Endothelial cell of umbilical vein (primary cell): Measurements from ENCODE around the gene ETV4.

Source experiments
- EZH2 ChIP-seq: IDR thresholded peaks from 2 replicates; pipeline ENCODE4 v1.6.1; 2012; ENCODE audit warnings: borderline replicate concordance, low read depth, mild to moderate bottlenecking, moderate library complexity, low read length, inconsistent platforms; ENCODE audit not compliant: severe bottlenecking
- GATA2 ChIP-seq: IDR thresholded peaks from 2 replicates; pipeline ENCODE4 v1.7.0; 2011; ENCODE audit warnings: low read depth, mild to moderate bottlenecking, moderate library complexity, mixed read lengths, low read length; ENCODE audit not compliant: insufficient read length, insufficient read depth
- JUN ChIP-seq: IDR thresholded peaks from 2 replicates; pipeline ENCODE4 v1.6.1; 2011; ENCODE audit warnings: borderline replicate concordance, low read depth; ENCODE audit not compliant: insufficient read length, insufficient read depth
- MYC ChIP-seq: IDR thresholded peaks from one replicate; pipeline ENCODE4 v1.6.1; 2011; ENCODE audit warnings: mild to moderate bottlenecking, low read depth, low read length
- POLR2A ChIP-seq: IDR thresholded peaks from 2 replicates; pipeline ENCODE4 v1.6.1; 2012; ENCODE audit warnings: low read depth, mild to moderate bottlenecking, control low read depth, low read length
- POLR2AphosphoS5 ChIP-seq: IDR thresholded peaks from 2 replicates; pipeline ENCODE4 v1.6.1; 2012; ENCODE audit warnings: low read depth, mild to moderate bottlenecking, control low read depth, low read length, moderate library complexity; ENCODE audit not compliant: insufficient read depth
- TF ChIP-seq, protein P1 (sequence below), 2 donors: IDR thresholded peaks; 1 replicate in 1 of 2; 2 replicates in 1 of 2; pipeline ENCODE4 v1.5.1; 2011; ENCODE audit warnings: low read length in 2 of 2, mild to moderate bottlenecking in 2 of 2, moderate library complexity in 2 of 2, control low read depth in 1 of 2, inconsistent platforms in 1 of 2, low read depth in 1 of 2; ENCODE audit not compliant: insufficient read depth in 1 of 2; ENCODE audit errors: extremely low read depth in 1 of 2
- TF ChIP-seq, protein P2 (sequence below): IDR thresholded peaks from 2 replicates; pipeline ENCODE4 v1.6.1; 2011; ENCODE audit not compliant: insufficient read depth, insufficient read length

DNA sequence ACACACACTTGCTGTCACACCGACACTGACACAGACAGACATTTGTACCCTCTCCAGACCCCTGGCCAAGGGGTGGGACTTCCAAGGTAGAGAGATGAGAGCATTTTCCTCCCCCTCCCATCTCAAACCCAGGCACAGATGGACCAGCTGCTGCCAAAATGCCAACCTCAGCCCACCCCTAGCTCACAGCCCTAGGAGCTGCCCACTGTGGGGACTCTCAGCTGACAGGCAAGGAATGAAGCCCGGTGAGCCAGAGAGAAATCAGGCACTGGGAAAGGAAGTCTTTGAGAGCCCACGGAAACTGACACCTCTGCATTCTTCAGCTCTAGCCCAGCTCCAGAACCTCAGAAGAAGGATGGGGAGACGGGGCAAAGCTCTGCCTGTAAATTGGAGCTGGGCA is 2.8 kb downstream of the ETV4 start:
- TF ChIP-seq, protein P1, sequence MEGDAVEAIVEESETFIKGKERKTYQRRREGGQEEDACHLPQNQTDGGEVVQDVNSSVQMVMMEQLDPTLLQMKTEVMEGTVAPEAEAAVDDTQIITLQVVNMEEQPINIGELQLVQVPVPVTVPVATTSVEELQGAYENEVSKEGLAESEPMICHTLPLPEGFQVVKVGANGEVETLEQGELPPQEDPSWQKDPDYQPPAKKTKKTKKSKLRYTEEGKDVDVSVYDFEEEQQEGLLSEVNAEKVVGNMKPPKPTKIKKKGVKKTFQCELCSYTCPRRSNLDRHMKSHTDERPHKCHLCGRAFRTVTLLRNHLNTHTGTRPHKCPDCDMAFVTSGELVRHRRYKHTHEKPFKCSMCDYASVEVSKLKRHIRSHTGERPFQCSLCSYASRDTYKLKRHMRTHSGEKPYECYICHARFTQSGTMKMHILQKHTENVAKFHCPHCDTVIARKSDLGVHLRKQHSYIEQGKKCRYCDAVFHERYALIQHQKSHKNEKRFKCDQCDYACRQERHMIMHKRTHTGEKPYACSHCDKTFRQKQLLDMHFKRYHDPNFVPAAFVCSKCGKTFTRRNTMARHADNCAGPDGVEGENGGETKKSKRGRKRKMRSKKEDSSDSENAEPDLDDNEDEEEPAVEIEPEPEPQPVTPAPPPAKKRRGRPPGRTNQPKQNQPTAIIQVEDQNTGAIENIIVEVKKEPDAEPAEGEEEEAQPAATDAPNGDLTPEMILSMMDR (IDR thresholded peaks at IDR 0.05; ENCODE audit: extremely low read depth in 1 of 2, insufficient read depth in 1 of 2, low read depth in 1 of 2, low read length in 2 of 2), result no peak
- TF ChIP-seq POLR2AphosphoS5 (no peak), EZH2 (no peak), POLR2A (no peak), GATA2 (no peak), MYC (no peak), JUN (no peak)
- TF ChIP-seq, protein P2, sequence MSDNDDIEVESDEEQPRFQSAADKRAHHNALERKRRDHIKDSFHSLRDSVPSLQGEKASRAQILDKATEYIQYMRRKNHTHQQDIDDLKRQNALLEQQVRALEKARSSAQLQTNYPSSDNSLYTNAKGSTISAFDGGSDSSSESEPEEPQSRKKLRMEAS, result no peak
